Measurements from ENCODE around the gene RNF144A. TPM values are rescaled to one million over a fixed set of nuclear protein-coding genes. Genes with fewer than 3 reads are reported as not detected.

RNF144A gene
- total and polyA plus RNA-seq, 2 experiments from 2014 or later, result 5.4 to 10.1 TPM

GRCh38 chr2:7016601-7017211, 99.5 kb downstream of the RNF144A start:
- no peaks in the 10 kb centered on the region for H3K36me3 ChIP-seq (replicated peaks; ENCODE audit: insufficient read depth, low read depth)
- DNase-seq (ENCODE audit: low spot score), result no peak
- WGBS (ENCODE audit: low lambda C conversion rate, missing lambda C conversion rate), result 96% methylated on average over 11 of the region's 11 CpGs
- no peaks in the 10 kb centered on the region for H3K9me3 ChIP-seq (ENCODE audit: low read depth)
- H3K27ac ChIP-seq, result no peak overlapping the region
- H3K79me2 ChIP-seq, result no peaks in the 10 kb centered on the region
- H4K20me1 ChIP-seq (ENCODE audit: insufficient read depth, poor library complexity, severe bottlenecking), result no peaks in the 10 kb centered on the region
- H2AFZ ChIP-seq, result no peak overlapping the region
- H3K4me1 ChIP-seq (ENCODE audit: insufficient read depth), result peaks cover 6% of the 10 kb centered on the region
- H3K9me2 ChIP-seq (replicated peaks; ENCODE audit: insufficient read depth), result no peaks in the 10 kb centered on the region
- TF ChIP-seq EZH2 (IDR thresholded peaks at IDR 0.05; ENCODE audit: borderline replicate concordance) (no peak), EZH2phosphoT487 (IDR thresholded peaks at IDR 0.05; ENCODE audit: low read depth, severe bottlenecking, unreplicated experiment) (no peak)
- TF ChIP-seq, protein P1, sequence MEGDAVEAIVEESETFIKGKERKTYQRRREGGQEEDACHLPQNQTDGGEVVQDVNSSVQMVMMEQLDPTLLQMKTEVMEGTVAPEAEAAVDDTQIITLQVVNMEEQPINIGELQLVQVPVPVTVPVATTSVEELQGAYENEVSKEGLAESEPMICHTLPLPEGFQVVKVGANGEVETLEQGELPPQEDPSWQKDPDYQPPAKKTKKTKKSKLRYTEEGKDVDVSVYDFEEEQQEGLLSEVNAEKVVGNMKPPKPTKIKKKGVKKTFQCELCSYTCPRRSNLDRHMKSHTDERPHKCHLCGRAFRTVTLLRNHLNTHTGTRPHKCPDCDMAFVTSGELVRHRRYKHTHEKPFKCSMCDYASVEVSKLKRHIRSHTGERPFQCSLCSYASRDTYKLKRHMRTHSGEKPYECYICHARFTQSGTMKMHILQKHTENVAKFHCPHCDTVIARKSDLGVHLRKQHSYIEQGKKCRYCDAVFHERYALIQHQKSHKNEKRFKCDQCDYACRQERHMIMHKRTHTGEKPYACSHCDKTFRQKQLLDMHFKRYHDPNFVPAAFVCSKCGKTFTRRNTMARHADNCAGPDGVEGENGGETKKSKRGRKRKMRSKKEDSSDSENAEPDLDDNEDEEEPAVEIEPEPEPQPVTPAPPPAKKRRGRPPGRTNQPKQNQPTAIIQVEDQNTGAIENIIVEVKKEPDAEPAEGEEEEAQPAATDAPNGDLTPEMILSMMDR (IDR thresholded peaks at IDR 0.05; ENCODE audit: poor library complexity), result no peak
- no peaks in the 10 kb centered on the region for H3K27me3 ChIP-seq
- no peak overlapping the region for H3K4me3 ChIP-seq
- H3K4me2 ChIP-seq, result no peak overlapping the region

DNA sequence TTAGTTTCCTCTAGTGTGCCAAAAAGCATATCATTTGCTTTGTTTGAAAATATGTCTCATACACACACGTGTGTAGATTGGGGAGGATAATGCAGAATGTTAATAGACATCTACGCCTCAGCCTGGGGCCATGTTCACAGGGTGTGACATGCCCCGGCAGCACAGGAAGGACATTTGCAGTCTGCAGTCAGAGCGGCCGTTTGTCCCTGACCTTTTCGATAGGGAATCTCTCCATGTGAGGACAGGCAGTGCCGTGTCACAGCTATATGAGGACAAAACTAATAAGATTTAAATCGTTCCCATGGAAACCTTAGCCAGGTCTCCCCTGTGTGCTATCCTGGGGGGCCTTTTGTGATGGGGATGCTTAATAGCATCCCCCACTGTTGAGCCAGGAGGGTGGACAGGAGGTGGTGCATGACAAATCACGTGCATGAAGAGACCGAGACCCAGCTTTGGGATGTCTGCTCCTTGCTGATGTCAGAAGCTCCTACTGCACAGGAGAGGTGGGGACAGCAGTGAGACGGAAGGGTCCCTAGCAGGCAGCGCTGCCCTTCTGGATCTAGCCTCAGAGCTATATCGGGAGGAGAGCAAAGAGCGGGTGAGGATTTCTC, 100.6 kb downstream of the RNF144A start:
- H3K4me1 ChIP-seq (ENCODE audit: insufficient read depth), result peaks cover 6% of the 10 kb centered on the region
- DNase-seq (ENCODE audit: low spot score), result no peak
- H3K4me2 ChIP-seq, result no peak overlapping the region
- WGBS (ENCODE audit: low lambda C conversion rate, missing lambda C conversion rate), result 87% methylated on average over 14 of the region's 14 CpGs
- no peaks in the 10 kb centered on the region for H3K36me3 ChIP-seq (replicated peaks; ENCODE audit: insufficient read depth, low read depth)
- H3K27ac ChIP-seq, result no peak overlapping the region
- TF ChIP-seq, protein P1 (IDR thresholded peaks at IDR 0.05; ENCODE audit: poor library complexity), result no peak
- no peak overlapping the region for H3K4me3 ChIP-seq
- no peaks in the 10 kb centered on the region for H3K9me3 ChIP-seq (ENCODE audit: low read depth)
- no peaks in the 10 kb centered on the region for H3K79me2 ChIP-seq
- no peaks in the 10 kb centered on the region for H3K9me2 ChIP-seq (replicated peaks; ENCODE audit: insufficient read depth)
- H3K27me3 ChIP-seq, result no peaks in the 10 kb centered on the region
- H4K20me1 ChIP-seq (ENCODE audit: insufficient read depth, poor library complexity, severe bottlenecking), result no peaks in the 10 kb centered on the region
- no peak overlapping the region for H2AFZ ChIP-seq

GRCh38 chr2:7018282-7018701, 101.1 kb downstream of the RNF144A start:
- no peak for TF ChIP-seq EZH2 (IDR thresholded peaks at IDR 0.05; ENCODE audit: borderline replicate concordance)
- TF ChIP-seq EZH2phosphoT487 (IDR thresholded peaks at IDR 0.05; ENCODE audit: low read depth, severe bottlenecking, unreplicated experiment), result no peak
- TF ChIP-seq, protein P1 (IDR thresholded peaks at IDR 0.05; ENCODE audit: poor library complexity), result no peak
- 89% methylated on average over 12 of the region's 12 CpGs for WGBS (ENCODE audit: low lambda C conversion rate, missing lambda C conversion rate)
- DNase-seq (ENCODE audit: low spot score), result no peak

More at GRCh38 chr2:7018282-7018701, 101.1 kb downstream of the RNF144A start:
- no peaks in the 10 kb centered on the region for H3K79me2 ChIP-seq
- H4K20me1 ChIP-seq (ENCODE audit: insufficient read depth, poor library complexity, severe bottlenecking), result no peaks in the 10 kb centered on the region
- H3K27ac ChIP-seq, result no peak overlapping the region
- H3K4me2 ChIP-seq, result no peak overlapping the region
- H3K27me3 ChIP-seq, result no peaks in the 10 kb centered on the region
- H3K4me3 ChIP-seq, result no peak overlapping the region
- no peaks in the 10 kb centered on the region for H3K36me3 ChIP-seq (replicated peaks; ENCODE audit: insufficient read depth, low read depth)
- no peak overlapping the region for H2AFZ ChIP-seq
- H3K9me3 ChIP-seq (ENCODE audit: low read depth), result no peaks in the 10 kb centered on the region
- no peaks in the 10 kb centered on the region for H3K9me2 ChIP-seq (replicated peaks; ENCODE audit: insufficient read depth)
- H3K4me1 ChIP-seq (ENCODE audit: insufficient read depth), result peaks cover 8% of the 10 kb centered on the region
